Measurements from ENCODE around the gene CARNS1.

Gene CARNS1

DNA sequence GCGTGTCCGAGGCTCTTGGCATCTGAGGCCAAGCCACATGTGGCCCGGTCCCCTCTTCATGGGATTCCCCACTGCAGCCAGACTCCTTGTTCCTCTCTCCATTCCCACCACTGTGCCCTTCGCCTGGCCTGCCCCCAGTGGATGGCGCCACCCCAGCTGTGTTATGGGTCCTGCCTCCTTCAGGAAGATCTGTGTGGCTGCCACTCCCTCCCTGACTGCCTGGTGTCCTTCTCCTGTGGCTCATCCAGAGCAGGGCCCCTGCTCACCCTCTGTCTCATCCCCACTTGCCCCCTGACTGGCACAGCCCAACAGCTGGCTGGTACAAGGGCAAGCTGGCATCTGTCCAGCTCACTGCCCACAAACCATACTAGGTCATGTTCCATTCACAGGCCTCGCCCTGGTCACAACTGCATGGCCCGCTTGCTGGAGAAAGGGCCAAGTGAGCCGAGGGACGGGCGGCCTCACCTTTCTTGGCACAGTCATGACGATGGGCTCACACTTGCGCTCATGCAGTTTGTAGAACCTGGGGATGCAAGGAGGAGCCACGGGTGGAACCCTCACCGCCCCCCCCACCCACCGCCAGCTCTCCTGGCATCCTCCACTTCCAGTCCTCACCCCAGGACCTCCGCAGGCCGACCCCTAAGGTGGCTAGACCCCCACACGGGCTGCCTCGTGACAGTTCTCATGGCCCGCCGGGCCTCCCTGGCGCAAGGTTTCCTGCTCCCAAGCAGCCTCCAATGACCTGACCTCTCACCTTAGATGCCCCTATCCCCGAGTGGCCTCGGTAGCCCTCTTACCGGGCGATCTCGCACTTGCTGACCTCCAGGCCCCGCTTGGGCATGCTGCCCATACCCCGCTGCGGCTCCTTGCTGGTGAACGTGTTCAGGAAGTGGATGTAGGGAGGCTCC, 24.1 kb downstream of the CARNS1 start:
- in situ Hi-C loops (cut with MboI; ENCODE audit: low sequenced_read_pairs): no loop called here

DNA sequence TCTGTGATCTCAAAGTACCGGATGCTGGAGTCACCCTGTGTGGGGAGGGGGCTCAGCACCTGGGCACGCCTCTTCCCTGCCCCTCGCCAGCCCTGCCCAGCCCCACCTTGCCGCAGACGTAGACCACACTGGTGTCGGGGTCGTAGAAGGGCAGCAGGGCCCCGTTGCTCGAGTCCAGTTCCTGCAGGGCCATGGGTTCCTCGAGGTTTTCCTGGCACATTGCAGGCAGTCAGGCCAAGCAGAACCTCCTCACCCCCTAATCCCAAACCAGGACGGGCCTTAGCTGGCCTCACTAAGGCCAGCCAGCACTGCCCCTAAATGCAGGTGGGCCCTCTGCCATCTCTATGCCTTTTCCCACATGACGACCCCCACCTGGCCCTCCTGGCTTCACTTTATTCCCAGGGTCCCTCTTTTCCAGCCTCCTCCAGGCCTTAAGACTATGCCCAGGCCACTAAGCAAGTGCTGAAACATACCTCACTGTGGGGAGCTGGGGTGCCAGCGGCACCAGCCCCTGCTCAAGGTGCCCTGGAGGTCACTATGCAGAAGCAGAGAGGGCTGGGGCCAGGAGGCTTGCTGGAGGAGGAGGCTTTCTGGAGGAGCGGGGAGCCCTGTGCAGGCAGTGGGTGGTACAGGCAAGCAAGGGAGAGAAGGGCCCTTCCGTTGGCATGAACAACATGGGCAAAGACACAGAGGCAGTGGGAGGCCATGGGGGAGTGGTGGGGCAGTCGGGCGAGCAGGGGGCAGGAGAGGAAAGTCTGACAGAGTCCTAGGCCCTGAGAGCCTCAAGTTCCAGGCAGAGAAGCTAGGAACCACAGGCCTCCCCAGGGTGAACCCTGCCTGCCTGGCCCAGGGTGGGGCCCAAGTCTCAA, 25.0 kb downstream of the CARNS1 start:
- in situ Hi-C loops (cut with MboI; ENCODE audit: low sequenced_read_pairs): no loop called here

DNA sequence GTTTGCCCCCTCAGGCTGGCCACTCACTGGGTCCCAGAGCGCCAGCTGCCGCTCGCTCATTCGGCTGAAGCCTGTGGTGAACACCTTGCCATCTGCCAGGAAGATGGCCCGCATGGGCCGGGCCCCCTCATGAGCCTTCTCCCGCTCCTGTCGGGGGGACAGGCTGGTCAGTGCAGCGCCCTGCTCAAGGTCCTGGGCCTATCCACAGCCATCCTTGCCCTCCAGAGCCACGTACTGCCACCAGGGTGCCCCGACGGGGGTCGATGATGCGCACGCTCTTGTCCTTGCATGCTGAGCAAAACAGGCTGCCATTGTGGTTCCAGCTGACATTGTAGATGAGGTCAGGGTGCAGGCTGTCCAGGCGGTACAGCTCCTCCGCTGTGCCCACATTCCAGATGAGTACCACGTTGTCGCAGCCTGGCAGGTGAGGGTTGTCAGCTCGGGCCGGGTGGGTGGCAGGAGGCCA, 25.7 kb downstream of the CARNS1 start:
- in situ Hi-C loops (cut with MboI; ENCODE audit: low sequenced_read_pairs): no loop called here

DNA sequence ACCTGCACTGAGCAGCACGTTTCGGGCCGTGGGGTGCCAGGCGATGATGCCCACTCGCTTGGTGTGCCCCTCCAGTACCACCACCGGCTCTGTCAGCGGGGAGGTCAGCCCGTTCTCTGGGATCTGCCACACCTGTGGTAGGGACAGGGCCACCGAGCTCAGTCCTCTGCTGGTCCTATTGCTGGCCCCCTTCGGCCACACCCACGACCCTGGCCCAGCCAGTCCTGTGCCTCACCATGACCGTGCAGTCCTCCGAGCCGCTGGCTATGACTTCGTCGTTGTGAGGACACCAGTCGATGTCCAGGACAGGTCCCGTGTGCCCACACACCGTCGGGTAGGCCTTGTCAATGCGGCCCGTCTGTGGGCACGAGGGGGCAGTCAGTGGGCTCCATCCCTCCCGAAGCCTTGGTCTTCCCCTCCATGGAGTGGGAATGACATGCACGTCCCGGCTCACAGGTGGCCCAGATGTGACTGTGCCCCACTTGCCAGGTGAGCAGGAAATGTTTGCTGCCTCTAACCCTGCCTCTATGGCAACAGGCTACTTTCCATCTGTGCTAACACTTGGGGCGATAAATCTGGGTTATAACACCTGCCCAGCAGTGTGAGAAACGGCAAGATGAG, 26.4 kb downstream of the CARNS1 start:
- in situ Hi-C loops (cut with MboI; ENCODE audit: low sequenced_read_pairs): no loop called here

GRCh38 chr11:67442504-67443404, 27.3 kb downstream of the CARNS1 start:
- in situ Hi-C loops (cut with MboI; ENCODE audit: low sequenced_read_pairs): no loop called here

DNA sequence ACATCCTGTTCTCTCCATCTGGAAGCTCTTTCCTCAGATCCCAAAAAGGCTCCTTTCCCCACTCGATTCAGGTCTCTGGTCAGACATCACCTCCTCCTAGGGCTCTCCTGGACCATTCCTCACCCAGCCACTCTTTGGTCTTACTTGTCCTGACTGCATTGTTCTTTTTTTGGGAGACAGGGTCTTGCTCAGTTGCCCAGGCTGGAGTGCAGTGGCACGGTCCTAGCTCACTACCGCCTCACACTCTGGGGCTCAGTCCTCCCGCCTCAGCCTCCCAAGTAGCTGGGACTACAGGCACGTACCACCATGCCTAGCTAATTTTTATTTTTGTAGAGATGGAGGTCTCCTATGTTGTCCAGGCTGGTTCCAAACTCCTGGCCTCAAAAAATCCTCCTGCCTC, 30.0 kb downstream of the CARNS1 start:
- in situ Hi-C loops (cut with MboI; ENCODE audit: low sequenced_read_pairs): no loop called here

GRCh38 chr11:67448220-67448609, 32.7 kb downstream of the CARNS1 start:
- in situ Hi-C loops (cut with MboI; ENCODE audit: low sequenced_read_pairs): no loop called here

DNA sequence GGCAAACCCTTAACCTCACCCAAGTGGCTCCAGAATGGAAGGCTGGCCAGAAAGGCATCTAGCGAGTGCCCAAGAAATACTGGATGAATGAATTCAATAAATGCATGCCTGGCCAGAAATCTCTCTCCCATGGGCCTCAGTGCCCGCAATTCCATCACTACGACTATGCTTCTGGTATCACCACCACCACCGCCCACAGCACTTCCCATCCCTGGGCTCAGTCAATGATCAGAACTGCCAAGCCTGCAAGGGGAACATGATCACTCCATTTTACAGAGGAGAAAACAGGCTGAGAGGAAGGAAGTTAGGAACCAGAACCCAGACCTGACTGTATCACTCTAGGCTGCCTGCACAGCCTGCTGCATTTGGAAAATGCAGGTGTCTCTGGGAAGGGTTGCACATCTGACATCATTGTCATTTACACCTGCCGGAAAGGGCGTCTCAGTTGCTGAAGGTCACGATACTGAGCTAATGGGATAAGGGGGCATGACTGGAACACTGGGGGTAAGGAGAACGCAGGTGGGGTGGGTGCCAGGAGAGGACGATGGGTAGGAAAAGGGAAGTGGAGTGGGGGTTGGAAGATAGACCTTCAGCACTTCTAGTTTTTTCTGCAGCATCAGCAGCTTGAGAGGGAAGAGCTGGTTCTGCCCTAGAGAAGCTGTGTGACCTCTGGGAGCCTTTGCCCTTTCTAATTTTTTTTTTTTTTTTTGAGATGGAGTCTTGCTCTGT, 33.8 kb downstream of the CARNS1 start:
- in situ Hi-C loops (cut with MboI; ENCODE audit: low sequenced_read_pairs): no loop called here

- in situ Hi-C loops (cut with MboI; ENCODE audit: low sequenced_read_pairs): no loop called here
Observed at GRCh38 chr11:67450796-67451657, 35.5 kb downstream of the CARNS1 start.

DNA sequence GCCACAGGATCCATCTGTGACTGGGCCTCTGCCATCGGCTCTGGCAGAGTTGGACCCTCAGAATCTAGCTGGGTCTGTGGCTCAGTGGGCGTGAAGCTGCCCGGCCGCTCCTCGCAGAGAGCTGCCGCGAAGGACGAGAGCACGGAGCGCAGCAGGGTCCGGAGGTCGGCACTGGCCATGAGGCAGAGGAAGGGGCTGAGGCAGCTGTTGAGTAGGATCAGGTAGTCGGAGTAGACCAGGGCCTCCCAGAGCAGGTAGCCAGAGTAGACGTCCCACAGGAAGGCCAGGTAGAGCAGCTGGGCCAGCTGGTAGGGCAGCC, 36.1 kb downstream of the CARNS1 start:
- in situ Hi-C loops (cut with MboI; ENCODE audit: low sequenced_read_pairs): no loop called here

DNA sequence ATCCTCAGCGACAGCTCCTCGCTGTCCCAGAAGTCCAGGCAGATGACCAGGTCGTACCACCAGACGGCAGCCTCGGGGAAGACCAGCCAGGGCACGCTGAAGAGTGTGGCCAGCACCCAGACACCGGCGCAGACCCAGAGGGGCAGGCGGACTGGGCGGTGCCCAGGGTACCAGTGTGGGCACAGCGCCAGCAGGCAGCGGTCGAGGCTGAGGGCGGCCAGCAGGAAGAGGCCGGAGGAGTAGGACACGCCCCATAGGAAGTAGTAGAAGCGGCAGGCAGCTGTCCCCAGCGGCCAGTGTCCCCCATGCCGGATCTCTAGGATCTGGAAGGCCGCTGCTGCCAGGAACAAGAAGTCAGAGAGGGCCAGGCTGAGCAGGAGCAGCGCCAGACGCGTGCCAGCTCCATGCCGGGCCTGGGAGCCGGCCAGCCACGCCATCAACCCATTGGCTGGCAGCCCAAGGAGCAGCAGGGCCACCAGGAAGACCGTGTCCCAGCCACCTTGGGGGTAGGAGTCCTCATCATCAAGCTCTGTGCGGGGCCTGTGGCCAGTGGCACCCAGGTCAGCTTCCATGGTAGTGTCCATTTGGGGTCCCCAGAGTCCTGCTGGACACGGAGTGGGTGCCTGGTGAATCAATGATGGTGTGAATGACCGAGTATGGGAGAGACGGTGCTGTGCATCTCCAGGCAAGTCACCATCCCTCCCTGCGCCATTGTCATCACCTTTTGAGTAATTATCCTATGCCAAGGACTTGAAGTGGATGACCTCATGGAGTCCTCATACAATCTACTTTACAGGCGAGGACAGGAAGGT, 36.9 kb downstream of the CARNS1 start, which contains the start of gene GPR152:
TSS of gene GPR152 (minus strand) at position 589 of the 812 bp plus-strand sequence. CDS start at position 584, 5 bp downstream.
- in situ Hi-C loops (cut with MboI; ENCODE audit: low sequenced_read_pairs): no loop called here

DNA sequence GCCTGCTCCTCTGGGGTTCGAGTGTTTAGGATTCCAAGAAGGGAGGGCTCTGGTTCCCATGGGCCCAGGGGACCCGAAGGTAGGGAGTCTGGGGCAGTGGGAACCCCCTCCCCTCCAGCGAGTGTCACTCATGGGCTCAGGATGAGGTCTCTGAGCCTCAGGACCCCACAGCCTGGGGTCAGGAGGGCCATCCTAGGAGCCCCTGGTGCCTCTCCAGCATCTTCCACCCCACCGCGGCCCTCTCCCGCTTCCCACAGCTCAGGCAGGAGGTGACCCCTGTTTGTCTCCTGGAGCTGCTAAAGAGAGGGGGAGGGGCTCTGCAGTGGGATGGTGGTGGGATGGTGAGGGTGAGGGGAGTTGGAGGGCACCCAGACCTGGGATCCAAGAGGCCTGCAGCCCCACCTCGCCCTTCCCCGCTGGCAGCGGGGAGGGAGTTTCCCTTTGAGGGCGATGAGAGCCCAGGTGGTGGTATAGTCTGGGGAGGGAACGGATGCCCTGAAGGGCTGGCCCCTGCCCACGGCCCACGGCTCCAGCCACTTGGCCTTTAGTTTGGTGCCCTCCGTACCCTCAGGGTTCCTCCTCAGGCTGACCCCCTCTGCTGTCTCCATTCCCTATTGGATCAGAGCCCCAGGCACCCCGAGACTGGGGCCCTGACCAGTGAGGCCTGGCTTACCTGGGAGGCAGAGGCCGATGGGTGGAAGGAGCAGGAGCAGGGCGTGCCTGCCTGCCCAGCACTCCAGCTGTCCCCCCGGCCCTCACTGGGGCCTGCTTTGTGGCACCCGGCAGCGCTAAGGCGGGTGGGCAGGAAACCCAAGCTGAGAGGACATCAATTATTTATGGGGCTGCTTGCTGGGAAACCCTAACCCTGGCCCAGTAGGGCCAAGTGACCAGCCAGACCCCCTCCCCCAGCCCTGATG, 38.6 kb downstream of the CARNS1 start:
- in situ Hi-C loops (cut with MboI; ENCODE audit: low sequenced_read_pairs): no loop called here

GRCh38 chr11:67455054-67455453, 39.6 kb downstream of the CARNS1 start, which contains the start of gene CABP4:
Gene CABP4 (plus strand): TSS chr11:67455354. CDS start chr11:67455424, 70 bp downstream.
- in situ Hi-C loops (cut with MboI; ENCODE audit: low sequenced_read_pairs): no loop called here

DNA sequence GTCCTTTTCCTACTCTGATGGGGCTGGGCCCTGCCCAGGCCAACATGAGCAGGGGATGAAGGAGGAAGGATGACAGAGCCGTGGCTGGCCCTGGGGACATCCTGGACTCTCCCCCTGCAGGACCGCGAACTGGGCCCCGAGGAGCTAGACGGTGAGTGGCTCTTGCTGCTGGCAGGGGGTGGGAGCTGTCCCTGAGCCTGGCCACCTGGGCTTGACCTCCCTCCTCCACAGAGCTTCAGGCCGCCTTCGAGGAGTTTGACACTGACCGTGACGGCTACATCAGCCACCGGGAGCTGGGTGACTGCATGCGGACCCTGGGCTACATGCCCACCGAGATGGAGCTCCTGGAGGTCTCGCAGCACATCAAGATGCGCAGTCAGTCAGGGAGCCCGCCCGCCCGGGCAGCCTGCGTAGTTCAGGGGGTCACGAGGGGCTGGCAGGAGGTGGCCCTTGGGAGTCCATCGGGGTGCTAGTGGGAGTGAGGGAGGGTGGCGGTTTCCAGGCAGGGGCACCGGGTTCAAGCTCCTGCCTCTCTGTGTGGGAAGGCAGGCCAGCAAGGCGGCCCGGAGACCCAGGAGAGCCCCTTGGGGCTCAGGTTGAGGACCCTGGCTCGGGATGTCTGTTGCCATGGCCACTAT, 40.7 kb downstream of the CARNS1 start:
- in situ Hi-C loops (cut with MboI; ENCODE audit: low sequenced_read_pairs): no loop called here

GRCh38 chr11:67457453-67457852, 42.0 kb downstream of the CARNS1 start:
- in situ Hi-C loops (cut with MboI; ENCODE audit: low sequenced_read_pairs): no loop called here

GRCh38 chr11:67458266-67458665, 42.8 kb downstream of the CARNS1 start:
- in situ Hi-C loops (cut with MboI; ENCODE audit: low sequenced_read_pairs): no loop called here
